TTC549 (cell line): ENCODE measurements around the gene DDX39B.
A peak's percentile ranks its signal among the peaks of the same experiment; 100 is the strongest.
"Not testable (repeated sequence)": the region's sequence is repeated elsewhere in the genome, so short reads cannot be mapped to it uniquely, and the experiment has no call there.

Experiments
- FAIRE-seq: peaks from 2 replicates; lab custom pipeline; 2012; peaks lifted over from hg19 to GRCh38; lab: Jason Lieb, UNC

Gene DDX39B

GRCh38 chr6:31541658-31542521 is at the start of gene DDX39B:
DDX39B (minus strand) TSS chr6:31542003; CDS start chr6:31540532, 1,471 bp downstream.
- peak; percentile 47 for FAIRE-seq

GRCh38 chr6:31590691-31591090 is 48.9 kb upstream of the DDX39B start:
- FAIRE-seq: not testable (repeated sequence)

- no peak for FAIRE-seq
Observed at GRCh38 chr6:31588871-31589650, 47.3 kb upstream of the DDX39B start.

- no peak for FAIRE-seq
Observed at GRCh38 chr6:31587791-31588777, 46.3 kb upstream of the DDX39B start.

- no peak for FAIRE-seq
Observed at GRCh38 chr6:31586599-31587281, 44.9 kb upstream of the DDX39B start.

- FAIRE-seq: no peak
Observed at GRCh38 chr6:31586008-31586407, 44.2 kb upstream of the DDX39B start, which contains the start of gene LST1. LST1 (plus strand) TSS chr6:31586277; CDS start chr6:31587300, 1,023 bp downstream.

GRCh38 chr6:31585491-31585890 is 43.7 kb upstream of the DDX39B start:
- no peak for FAIRE-seq

- FAIRE-seq: no peak
Observed at GRCh38 chr6:31582230-31582643, 40.4 kb upstream of the DDX39B start, which contains the start of gene LTB. LTB (minus strand) TSS chr6:31582424; CDS start chr6:31582417, 7 bp downstream.

- FAIRE-seq: no peak
Observed at GRCh38 chr6:31581434-31582229, 39.8 kb upstream of the DDX39B start.

- no peak for FAIRE-seq
Observed at GRCh38 chr6:31580807-31581433, 39.1 kb upstream of the DDX39B start.

- no peak for FAIRE-seq
Observed at GRCh38 chr6:31580438-31580740, 38.6 kb upstream of the DDX39B start.

GRCh38 chr6:31579546-31580437 is 38.0 kb upstream of the DDX39B start:
- no peak for FAIRE-seq

- no peak for FAIRE-seq
Observed at GRCh38 chr6:31579119-31579505, 37.3 kb upstream of the DDX39B start.

GRCh38 chr6:31578184-31579118 is 36.6 kb upstream of the DDX39B start:
- FAIRE-seq: no peak

GRCh38 chr6:31577579-31577966 is 35.8 kb upstream of the DDX39B start:
- no peak for FAIRE-seq

- no peak for FAIRE-seq
Observed at GRCh38 chr6:31576897-31577578, 35.2 kb upstream of the DDX39B start.

GRCh38 chr6:31575952-31576685 is 34.3 kb upstream of the DDX39B start:
- no peak for FAIRE-seq
